Measurements from ENCODE around the gene POU3F1. TPM values are rescaled to one million over a fixed set of nuclear protein-coding genes. Genes with fewer than 3 reads are reported as not detected.
A peak's percentile ranks its signal among the peaks of the same experiment; 100 is the strongest.

The POU3F1 gene
- total RNA-seq, 1 donor from 2014 or later, result 0.45 TPM

- H3K4me1 Mint-ChIP-seq, result peaks cover 22% of the 10 kb centered on the region
- no peaks in the 10 kb centered on the region for H3K27me3 Mint-ChIP-seq (ENCODE audit: low read depth)
- no peaks in the 10 kb centered on the region for H3K36me3 Mint-ChIP-seq
- no peak for TF ChIP-seq CTCF (IDR thresholded peaks at IDR 0.05; ENCODE audit: unreplicated experiment)
- H3K9me3 Mint-ChIP-seq, result no peaks in the 10 kb centered on the region
- DNase-seq (ENCODE audit: low spot score in 2 of 2, unreplicated experiment in 2 of 2), result no peak
- H3K4me3 Mint-ChIP-seq, result peak overlapping the region; percentile 66
- peak overlapping the region; percentile 71 for H3K27ac Mint-ChIP-seq
These were observed 40.4 kb downstream of the POU3F1 start for GRCh38 chr1:38006008-38006828.

GRCh38 chr1:38005195-38006007, 41.2 kb downstream of the POU3F1 start, which contains the start of gene FHL3:
TSS of gene FHL3 (minus strand) at chr1:38005514. CDS start at chr1:37999412, 6,102 bp downstream.
- peak within 1 kb of the TSS; percentile 82 for H3K4me3 Mint-ChIP-seq
- no peaks in the 10 kb centered on the region for H3K36me3 Mint-ChIP-seq
- peaks cover 31% of the 10 kb centered on the region for H3K4me1 Mint-ChIP-seq
- no peak for TF ChIP-seq CTCF (IDR thresholded peaks at IDR 0.05; ENCODE audit: unreplicated experiment)
- H3K27ac Mint-ChIP-seq, result peak within 1 kb of the TSS; percentile 90
- no peaks in the 10 kb centered on the region for H3K27me3 Mint-ChIP-seq (ENCODE audit: low read depth)
- peak; percentile 59 to 60 for DNase-seq (ENCODE audit: low spot score in 2 of 2, unreplicated experiment in 2 of 2)
- no peaks in the 10 kb centered on the region for H3K9me3 Mint-ChIP-seq

GRCh38 chr1:38004284-38005108, 42.1 kb downstream of the POU3F1 start:
- Mint-ChIP-seq H3K4me3 (peak overlapping the region; percentile 82), H3K27me3 (ENCODE audit: low read depth) (no peaks in the 10 kb centered on the region), H3K9me3 (no peaks in the 10 kb centered on the region), H3K36me3 (no peaks in the 10 kb centered on the region), H3K27ac (peak overlapping the region; percentile 90), H3K4me1 (peaks cover 40% of the 10 kb centered on the region)
- no peak for DNase-seq (ENCODE audit: low spot score in 2 of 2, unreplicated experiment in 2 of 2)
- no peak for TF ChIP-seq CTCF (IDR thresholded peaks at IDR 0.05; ENCODE audit: unreplicated experiment)

GRCh38 chr1:38003261-38004250, 43.0 kb downstream of the POU3F1 start:
- DNase-seq (ENCODE audit: low spot score in 2 of 2, unreplicated experiment in 2 of 2), result no peak
- peak overlapping the region; percentile 90 for H3K27ac Mint-ChIP-seq
- no peaks in the 10 kb centered on the region for H3K36me3 Mint-ChIP-seq
- H3K27me3 Mint-ChIP-seq (ENCODE audit: low read depth), result no peaks in the 10 kb centered on the region
- H3K9me3 Mint-ChIP-seq, result no peaks in the 10 kb centered on the region
- peak overlapping the region; percentile 82 for H3K4me3 Mint-ChIP-seq
- TF ChIP-seq CTCF (IDR thresholded peaks at IDR 0.05; ENCODE audit: unreplicated experiment), result no peak
- peaks cover 46% of the 10 kb centered on the region for H3K4me1 Mint-ChIP-seq

Measured in mesothelial cell of epicardium (in vitro differentiated cells).